Fibroblast of skin of left biceps (primary cell): ENCODE data around the gene ROPN1L.
"Not testable (repeated sequence)": the region's sequence is repeated elsewhere in the genome, so short reads cannot be mapped to it uniquely, and the experiment has no call there.

Experiments
- DNase-seq, 2 experiments: peaks; one replicate each; pipeline ENCODE4 v3.0.0-alpha.2; 2013; ENCODE audit warnings: low read depth in 2 of 2

The ROPN1L gene

GRCh38 chr5:10501554-10502075 is 59.9 kb downstream of the ROPN1L start:
- no peak for DNase-seq

- no peak for DNase-seq
These were observed 60.5 kb downstream of the ROPN1L start for GRCh38 chr5:10502130-10502529.

- no peak for DNase-seq
These were observed 60.9 kb downstream of the ROPN1L start for GRCh38 chr5:10502578-10502977.

GRCh38 chr5:10503321-10503720 is 61.6 kb downstream of the ROPN1L start:
- no peak for DNase-seq

- no peak for DNase-seq
These were observed 62.5 kb downstream of the ROPN1L start for GRCh38 chr5:10503997-10504793.

- no peak for DNase-seq
These were observed 63.9 kb downstream of the ROPN1L start for GRCh38 chr5:10505517-10506095.

- no peak for DNase-seq
These were observed 64.9 kb downstream of the ROPN1L start for GRCh38 chr5:10506535-10506934.

- no peak for DNase-seq
These were observed 66.0 kb downstream of the ROPN1L start for GRCh38 chr5:10507575-10508096.

- DNase-seq: no peak
These were observed 67.9 kb downstream of the ROPN1L start for GRCh38 chr5:10509575-10509974.

- no peak for DNase-seq
These were observed 70.3 kb downstream of the ROPN1L start for GRCh38 chr5:10511741-10512640.

- DNase-seq: peak; percentile 95 to 96
These were observed 72.1 kb downstream of the ROPN1L start for GRCh38 chr5:10513501-10514442.

- DNase-seq: not testable (repeated sequence)
These were observed 72.9 kb downstream of the ROPN1L start for GRCh38 chr5:10514572-10514971.
